ENCODE measurements around the gene GPR179.
"Not testable (repeated sequence)": the region's sequence is repeated elsewhere in the genome, so short reads cannot be mapped to it uniquely, and the experiment has no call there.

Gene GPR179

DNA sequence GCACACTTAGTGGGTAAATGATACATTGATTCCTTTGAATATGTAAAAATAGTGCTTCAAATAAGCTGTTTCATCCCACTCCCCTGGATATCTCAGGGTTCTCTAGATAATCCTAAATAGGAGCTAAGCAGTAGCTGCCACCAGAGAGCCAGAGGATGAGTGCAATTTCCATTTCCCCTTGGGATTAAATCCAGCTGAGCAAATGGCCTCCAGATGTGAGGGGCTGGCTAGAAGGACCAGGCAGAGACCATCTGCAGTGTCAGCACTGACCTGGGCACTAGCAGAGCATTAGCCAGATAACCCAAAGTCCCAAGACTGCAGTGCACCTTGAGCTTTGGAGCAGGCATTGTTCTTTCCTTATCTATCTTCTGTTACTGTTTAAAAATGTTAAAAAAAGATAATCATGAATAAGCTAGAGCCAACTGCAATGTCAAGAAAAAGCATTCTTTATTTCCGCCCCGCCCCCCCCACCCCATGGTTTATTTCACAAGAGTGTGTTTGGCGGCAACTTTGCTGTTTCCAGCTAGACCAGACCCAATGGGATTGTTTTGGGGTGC lies 19.5 kb downstream of the GPR179 start:
- in situ Hi-C loops (cut with HindIII; ENCODE audit: low sequenced_read_pairs) = no loop called here

DNA sequence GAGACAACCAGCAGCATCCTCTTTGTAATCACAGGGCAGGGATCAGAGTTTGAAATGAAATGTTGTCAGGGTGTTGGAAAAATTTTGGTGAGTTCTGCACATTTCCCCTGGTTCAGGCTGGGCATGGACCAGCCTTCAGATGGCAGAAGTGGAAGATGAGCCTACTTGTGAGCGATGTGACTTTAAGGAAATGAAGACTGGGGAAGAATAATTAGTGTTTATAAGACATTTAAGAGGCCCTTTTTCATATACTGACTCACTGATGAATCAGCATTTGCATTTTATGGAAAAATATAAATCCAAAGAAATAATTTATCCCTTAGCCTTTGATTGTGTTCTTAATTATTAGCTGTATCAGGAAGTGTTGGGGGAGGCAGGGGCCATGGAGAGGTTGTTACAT lies 20.9 kb downstream of the GPR179 start:
- in situ Hi-C loops (cut with HindIII; ENCODE audit: low sequenced_read_pairs) = no loop called here

DNA sequence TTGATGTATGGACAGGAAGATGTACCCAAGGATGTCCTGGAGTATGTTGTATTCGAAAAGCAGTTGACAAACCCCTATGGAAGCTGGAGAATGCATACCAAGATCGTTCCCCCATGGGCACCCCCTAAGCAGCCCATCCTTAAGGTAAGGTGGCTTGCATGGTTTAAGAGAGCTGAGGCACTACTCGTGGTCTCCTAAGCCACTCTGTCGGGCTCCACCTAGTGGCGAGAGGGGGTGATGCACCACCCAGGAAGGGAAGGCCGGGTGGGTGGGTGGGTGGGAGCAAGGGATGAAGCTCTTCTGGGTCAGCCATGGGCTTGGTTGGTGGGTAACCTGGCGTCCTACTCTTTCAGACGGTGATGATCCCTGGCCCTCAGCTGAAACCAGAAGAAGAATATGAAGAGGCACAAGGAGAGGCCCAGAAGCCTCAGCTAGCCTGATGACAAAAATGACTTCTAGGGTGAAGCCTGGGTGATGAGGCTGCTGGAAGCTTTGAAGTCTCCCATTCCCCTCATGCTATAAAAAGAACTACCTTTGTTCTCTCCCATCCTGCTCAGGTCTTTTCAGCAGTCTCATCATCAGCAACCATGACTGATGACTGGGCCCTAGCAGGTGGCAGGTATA lies 21.5 kb downstream of the GPR179 start:
- in situ Hi-C loops (cut with HindIII; ENCODE audit: low sequenced_read_pairs) = no loop called here

DNA sequence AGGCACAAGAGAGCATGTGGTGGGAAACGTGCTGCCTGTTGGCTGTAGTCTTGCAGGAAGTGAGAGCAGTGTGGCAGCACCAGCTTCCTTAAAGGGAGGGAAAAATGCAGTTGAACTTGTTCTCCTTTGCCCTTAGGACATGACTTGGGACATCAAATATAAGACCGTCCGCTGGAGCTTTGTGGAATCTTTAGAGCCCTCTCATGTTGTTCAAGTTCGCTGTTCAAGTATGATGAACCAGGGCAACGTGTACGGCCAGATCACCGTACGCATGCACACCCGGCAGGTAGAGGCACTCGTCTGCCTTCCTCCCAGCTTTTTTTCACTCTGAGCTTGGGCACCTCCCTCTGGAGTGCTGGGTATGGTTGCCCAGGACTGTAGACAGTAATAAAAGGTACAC lies 23.3 kb downstream of the GPR179 start:
- in situ Hi-C loops (cut with HindIII; ENCODE audit: low sequenced_read_pairs) = no loop called here

DNA sequence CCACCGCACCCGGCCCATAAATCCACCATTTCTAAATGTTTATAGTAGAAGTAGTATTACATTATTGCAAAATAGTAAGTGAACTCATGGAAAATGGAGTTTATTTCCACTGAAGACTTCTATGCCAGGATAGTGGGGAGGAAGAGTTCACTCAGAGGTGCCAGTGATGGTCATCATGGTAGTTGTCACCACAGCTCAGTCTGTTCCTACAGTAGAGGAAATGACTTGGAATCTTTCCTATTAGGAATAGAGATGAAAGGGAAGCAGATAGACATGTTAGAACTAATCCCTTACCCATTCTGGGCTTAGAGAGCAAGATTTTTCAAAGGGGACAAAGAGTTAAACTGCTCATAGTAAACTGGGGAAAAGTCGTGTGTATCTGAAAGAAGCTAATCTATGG lies 26.7 kb downstream of the GPR179 start:
- in situ Hi-C loops (cut with HindIII; ENCODE audit: low sequenced_read_pairs) = no loop called here

DNA sequence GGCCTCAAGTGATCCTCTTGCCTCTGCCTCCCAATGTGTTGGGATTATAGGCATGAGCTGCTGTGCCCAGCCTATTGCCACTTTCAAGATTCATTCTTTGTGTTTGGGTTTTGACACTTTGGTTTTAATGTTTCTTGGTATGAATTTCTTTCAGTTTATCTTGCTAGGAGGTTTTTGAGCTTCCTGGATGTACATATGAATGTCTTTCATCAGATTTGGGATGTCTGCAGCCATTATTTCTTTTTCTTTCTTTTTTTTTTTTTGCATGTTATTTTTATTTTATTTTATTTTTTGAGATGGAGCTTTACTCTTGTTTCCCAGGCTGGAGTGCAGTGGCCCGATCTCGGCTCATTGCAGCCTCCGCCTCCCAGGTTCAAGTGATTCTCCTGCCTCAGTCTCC lies 28.3 kb downstream of the GPR179 start:
- in situ Hi-C loops (cut with HindIII; ENCODE audit: low sequenced_read_pairs) = no loop called here

DNA sequence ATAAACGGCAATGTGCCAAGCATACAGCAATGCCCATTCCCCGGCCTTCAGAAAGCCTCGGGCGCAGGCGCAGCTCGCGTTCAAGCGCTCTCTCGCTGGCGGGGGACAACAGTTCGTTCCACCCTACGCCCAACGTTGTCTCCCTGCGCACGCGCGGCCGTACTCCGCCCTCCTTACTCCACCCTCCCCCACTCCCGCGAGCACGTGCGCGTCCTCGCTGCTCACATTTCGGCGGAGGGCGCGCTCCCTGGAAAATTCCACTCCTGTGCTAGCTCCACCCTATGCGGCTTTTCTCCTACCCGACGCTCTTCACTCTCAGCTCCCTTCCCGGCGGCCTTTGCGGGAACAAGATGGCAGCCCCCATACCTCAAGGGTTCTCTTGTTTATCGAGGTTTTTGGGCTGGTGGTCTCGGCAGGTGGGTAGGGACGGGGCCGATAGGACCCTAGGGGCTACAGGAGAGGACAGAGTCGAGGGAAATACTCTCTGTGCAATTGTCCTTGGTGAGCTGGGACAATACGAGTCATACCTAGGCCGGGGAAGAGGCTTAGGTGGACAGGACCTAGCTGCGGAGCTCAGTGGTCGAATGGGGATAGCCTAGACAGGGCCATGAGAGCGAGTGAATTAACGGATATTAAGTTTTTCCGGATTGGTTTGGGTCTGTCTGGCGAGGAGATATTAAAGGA lies 46.8 kb downstream of the GPR179 start, which contains the start of gene MRPL45:
Gene MRPL45, plus strand, starts transcription at position 335 of the 684 bp plus-strand sequence. Its CDS starts 16 bp downstream, at position 351.
- in situ Hi-C loops (cut with HindIII; ENCODE audit: low sequenced_read_pairs) = not testable (repeated sequence)

DNA sequence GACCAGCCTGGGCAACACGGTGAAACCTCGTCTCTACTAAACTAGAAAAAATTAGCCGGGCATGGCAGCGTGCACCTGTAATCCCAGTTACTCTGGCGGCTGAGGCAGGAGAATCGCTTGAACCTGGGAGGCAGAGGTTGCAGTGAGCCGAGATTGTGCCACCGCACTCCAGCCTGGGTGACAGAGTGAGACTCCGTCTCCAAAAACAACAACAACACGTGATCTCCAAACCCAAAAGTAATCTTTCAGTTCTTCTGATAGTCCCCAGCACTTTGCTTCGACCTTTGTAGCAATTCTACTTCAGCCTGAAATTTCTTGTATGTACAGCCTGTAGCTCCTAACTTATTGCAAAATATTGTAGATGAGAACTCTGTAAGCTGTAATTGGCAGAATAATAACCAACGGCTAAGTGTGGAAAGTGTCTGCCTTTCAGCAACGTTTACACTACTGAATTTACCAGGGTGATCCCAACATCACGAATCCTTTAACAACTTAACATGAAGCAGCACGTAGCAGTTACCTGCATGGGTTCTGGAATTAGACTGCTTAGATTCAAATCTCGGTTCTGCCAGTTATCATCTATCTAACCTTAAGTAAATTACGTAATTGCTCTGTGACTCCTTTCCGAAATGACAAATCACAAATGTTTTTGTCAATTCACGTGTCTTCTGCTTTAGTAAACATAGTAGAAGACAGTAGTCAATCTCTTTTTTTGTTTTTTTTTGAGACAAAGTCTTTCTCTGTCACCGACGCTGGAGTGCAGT lies 48.0 kb downstream of the GPR179 start:
- in situ Hi-C loops (cut with HindIII; ENCODE audit: low sequenced_read_pairs) = not testable (repeated sequence)

DNA sequence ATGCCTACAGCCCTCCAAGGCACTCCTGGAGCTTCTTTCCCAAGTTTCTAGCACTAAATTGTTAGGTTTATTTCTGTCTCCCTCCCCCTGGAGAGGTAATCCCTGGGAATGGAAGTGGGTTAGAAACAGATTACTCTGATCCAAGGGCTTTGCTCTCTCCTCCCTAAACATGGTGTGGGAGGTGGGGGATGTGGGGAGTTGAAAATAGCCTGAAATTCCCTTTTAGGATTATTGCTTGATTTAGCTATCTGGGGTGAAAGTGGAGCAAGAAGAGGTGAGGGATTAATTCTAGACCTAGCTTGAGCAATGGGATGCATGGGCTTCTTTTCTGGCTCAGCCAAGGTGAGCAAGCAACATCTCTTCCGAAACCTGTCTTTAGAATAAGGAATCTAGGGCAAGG lies 54.0 kb downstream of the GPR179 start:
- in situ Hi-C loops (cut with HindIII; ENCODE audit: low sequenced_read_pairs) = not testable (repeated sequence)

DNA sequence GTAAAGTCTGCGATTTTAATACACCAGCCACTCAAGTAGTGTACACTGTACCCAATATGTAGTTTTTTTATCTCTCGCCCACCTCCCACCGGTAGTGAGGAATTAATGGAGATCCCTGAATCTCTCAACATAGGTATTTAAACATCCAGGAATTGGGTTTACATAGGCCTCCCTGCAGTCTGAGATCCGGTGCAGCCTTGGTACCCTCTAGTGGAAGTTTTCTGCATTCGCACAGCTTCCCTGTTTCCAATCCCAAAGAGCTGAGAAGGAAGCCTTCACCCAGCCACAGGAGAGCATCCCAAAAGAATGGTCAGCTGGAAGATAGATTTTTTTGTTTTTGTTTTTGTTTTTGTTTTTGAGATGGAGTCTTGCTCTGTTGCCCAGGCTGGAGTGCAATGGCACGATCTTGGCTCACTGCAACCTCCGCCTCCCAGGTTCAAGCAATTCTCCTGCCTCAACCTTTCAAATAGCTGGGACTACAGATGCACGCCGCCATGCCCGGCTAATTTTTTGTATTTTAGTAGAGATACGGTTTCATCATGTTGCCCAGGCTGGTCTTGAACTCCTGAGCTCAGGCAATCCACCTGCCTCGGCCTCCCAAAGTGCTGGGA lies 55.4 kb downstream of the GPR179 start:
- in situ Hi-C loops (cut with HindIII; ENCODE audit: low sequenced_read_pairs) = not testable (repeated sequence)

DNA sequence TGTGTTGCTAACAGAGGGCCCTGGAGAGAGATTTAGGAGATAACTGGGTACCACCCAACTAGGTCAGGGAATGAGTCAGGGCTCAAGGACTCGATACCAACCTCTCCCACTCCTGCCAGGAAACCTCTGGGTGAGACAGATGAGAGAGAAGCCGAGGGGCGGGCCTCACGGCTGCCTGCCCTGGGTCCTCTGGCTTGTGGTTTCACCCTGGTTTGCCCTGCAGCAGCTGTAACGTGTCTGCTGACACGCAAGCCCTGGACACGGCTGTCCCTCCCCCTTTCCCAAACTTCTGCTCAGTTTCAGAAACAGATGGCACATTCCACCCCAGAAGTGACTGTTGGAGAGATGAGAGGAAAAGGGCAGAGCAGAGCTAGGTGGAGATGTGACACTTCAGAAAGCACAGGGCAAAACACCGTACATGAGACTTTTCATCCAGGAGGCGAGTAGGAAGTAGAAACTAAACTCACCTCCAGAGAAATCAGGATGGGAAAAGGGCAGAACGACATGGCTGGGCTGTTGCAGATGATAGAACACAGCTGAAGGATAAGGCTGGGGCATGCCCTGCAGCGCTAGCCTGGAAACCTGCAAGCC lies 57.2 kb downstream of the GPR179 start:
- in situ Hi-C loops (cut with HindIII; ENCODE audit: low sequenced_read_pairs) = not testable (repeated sequence)

DNA sequence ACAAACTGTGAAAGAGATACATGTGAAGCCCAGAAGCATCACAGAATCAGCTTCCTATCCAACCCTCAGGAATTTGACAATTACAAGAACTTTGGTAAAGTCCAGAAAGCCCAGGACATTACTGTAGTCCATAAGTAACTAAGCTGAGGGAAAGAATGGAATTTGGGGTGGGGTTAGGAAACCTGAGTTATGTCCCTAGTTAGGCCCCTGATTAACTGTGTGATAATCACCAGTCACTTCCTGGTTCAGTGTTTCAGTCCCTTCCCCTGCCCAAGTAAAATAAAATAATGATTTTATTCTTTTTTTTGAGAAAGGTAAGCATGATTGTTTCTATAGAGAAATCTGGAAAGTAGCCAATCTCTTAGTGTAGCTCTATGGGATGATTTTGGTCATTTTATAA lies 57.8 kb downstream of the GPR179 start:
- in situ Hi-C loops (cut with HindIII; ENCODE audit: low sequenced_read_pairs) = not testable (repeated sequence)
